Gastrocnemius medialis (tissue), 4 donors: ENCODE data around the gene QSOX2. TPM values are rescaled to one million over a fixed set of nuclear protein-coding genes. Genes with fewer than 3 reads are reported as not detected.

ENCODE experiments used
- ATAC-seq, 2 donors: fragments of 150-250 bp; one replicate each; pipeline ENCODE4 v1.9.1; 2016
- DNase-seq, 2 donors: peaks; one replicate each; pipeline ENCODE4 v3.0.0-alpha.2; 2019
- H3K27ac ChIP-seq, 4 donors: fragments of 200-600 bp; sonication (generic); 1 replicate in 1 of 4; 2 replicates in 3 of 4; pipeline ENCODE4 v1.5.1; 2016 to 2018; ENCODE audit warnings: mild to moderate bottlenecking in 2 of 4, moderate library complexity in 1 of 4
- H3K27me3 ChIP-seq, 3 donors: fragments of 200-600 bp; sonication (generic) in 2 of 3; 1 replicate in 1 of 3; 2 replicates in 2 of 3; pipeline versions ENCODE4 v1.5.1 to v1.6.0; 2016 to 2019; ENCODE audit warnings: mild to moderate bottlenecking in 1 of 3, moderate library complexity in 1 of 3
- H3K36me3 ChIP-seq, 2 donors: fragments of 200-600 bp; sonication (generic) in 1 of 2; one replicate each; pipeline ENCODE4 v1.5.1; 2017 to 2018
- H3K4me1 ChIP-seq, 2 donors: fragments of 200-600 bp; sonication (generic) in 1 of 2; one replicate each; pipeline ENCODE4 v1.5.1; 2016 to 2017; ENCODE audit warnings: mild to moderate bottlenecking in 2 of 2
- H3K4me3 ChIP-seq, 4 donors: fragments of 200-600 bp; sonication (generic) in 3 of 4; 1 replicate in 1 of 4; 2 replicates in 3 of 4; pipeline ENCODE4 v1.5.1; 2016 to 2019; ENCODE audit warnings: mild to moderate bottlenecking in 2 of 4
- H3K9me3 ChIP-seq, 3 donors: fragments of 200-600 bp; sonication (generic) in 2 of 3; 1 replicate in 1 of 3; 2 replicates in 2 of 3; pipeline ENCODE4 v1.5.1; 2016 to 2019
- CTCF ChIP-seq, 5 experiments: fragments of 450-650 bp in 3 of 5; fragments of 200-600 bp in 2 of 5; sonication (generic) in 2 of 5; IDR thresholded peaks in 4 of 5; conservative IDR thresholded peaks in 1 of 5; 1 replicate in 4 of 5; 2 replicates in 1 of 5; pipeline ENCODE4 v1.5.1; 2016 to 2019; ENCODE audit warnings: antibody characterized with exemption in 5 of 5, mild to moderate bottlenecking in 3 of 5, moderate library complexity in 3 of 5
- POLR2A ChIP-seq, 2 donors: fragments of 450-650 bp; IDR thresholded peaks; one replicate each; pipeline ENCODE4 v1.6.1; 2017; ENCODE audit warnings: antibody characterized with exemption in 2 of 2, mild to moderate bottlenecking in 2 of 2, moderate library complexity in 2 of 2
- in situ Hi-C, 4 donors: fragments of 200-750 bp; cut with MboI; loops; one replicate each; pipeline versions ENCODE4 v1.15.0 to v1.8.0; 2017; ENCODE audit warnings: low sequenced_read_pairs in 4 of 4
- intact Hi-C: fragments of 100-400 bp; cut with DNase I; formaldehyde crosslinking; loops from one replicate; pipeline ENCODE4 v1.15.1; 2023; ENCODE audit warnings: low total_unique reads
- total RNA-seq, 4 donors: library from RNA; depleted of rRNA; stranded (reverse); fragments of >200 nt; gene quantifications; one replicate each; pipeline versions ENCODE4 v1.1.0 to v1.2.3, GENCODE V29; 2016

Gene QSOX2
- total RNA-seq, 4 donors from 2014 or later = 3.3 to 5.8 (median 5.2) TPM

GRCh38 chr9:136233411-136233810, 12.2 kb downstream of the QSOX2 start:
- no peak for TF ChIP-seq POLR2A (IDR thresholded peaks at IDR 0.05)
- no peak for TF ChIP-seq CTCF (IDR thresholded peaks at IDR 0.05 in 4 of 5, conservative IDR thresholded peaks at IDR 0.05 in 1 of 5)
- in situ Hi-C loops = no loop called here

GRCh38 chr9:136232969-136233368, 12.6 kb downstream of the QSOX2 start:
- Histone ChIP-seq H3K27ac (no peak overlapping the region), H3K27me3 (no peaks in the 10 kb centered on the region), H3K36me3 (peaks cover 0 to 6% of the 10 kb centered on the region in 2 donors), H3K4me3 (no peak overlapping the region), H3K9me3 (no peaks in the 10 kb centered on the region), H3K4me1 (no peaks in the 10 kb centered on the region)
- intact Hi-C loops = no loop called here
- in situ Hi-C loops = no loop called here
- ATAC-seq (no peak), DNase-seq (no peak)
- TF ChIP-seq CTCF (IDR thresholded peaks at IDR 0.05 in 4 of 5, conservative IDR thresholded peaks at IDR 0.05 in 1 of 5) (no peak), POLR2A (IDR thresholded peaks at IDR 0.05) (no peak)

More at GRCh38 chr9:136233411-136233810, 12.2 kb downstream of the QSOX2 start:
- Histone ChIP-seq H3K27me3 (no peaks in the 10 kb centered on the region), H3K4me1 (no peaks in the 10 kb centered on the region), H3K4me3 (no peak overlapping the region), H3K27ac (no peak overlapping the region), H3K36me3 (peaks cover 0 to 6% of the 10 kb centered on the region in 2 donors), H3K9me3 (no peaks in the 10 kb centered on the region)
- ATAC-seq (no peak), DNase-seq (no peak)
- intact Hi-C loops = no loop called here

GRCh38 chr9:136231478-136232297, 13.9 kb downstream of the QSOX2 start:
- no peak for DNase-seq
- in situ Hi-C loops (no loop called here), intact Hi-C loops (no loop called here)
- peaks cover 0 to 6% of the 10 kb centered on the region in 2 donors for H3K36me3 ChIP-seq
- H3K4me3 ChIP-seq = no peak overlapping the region
- H3K27ac ChIP-seq = no peak overlapping the region
- H3K4me1 ChIP-seq = no peaks in the 10 kb centered on the region
- TF ChIP-seq POLR2A (IDR thresholded peaks at IDR 0.05) (no peak), CTCF (IDR thresholded peaks at IDR 0.05 in 4 of 5, conservative IDR thresholded peaks at IDR 0.05 in 1 of 5) (no peak)
- no peak for ATAC-seq
- no peaks in the 10 kb centered on the region for H3K27me3 ChIP-seq
- H3K9me3 ChIP-seq = no peaks in the 10 kb centered on the region

GRCh38 chr9:136230773-136231172, 14.8 kb downstream of the QSOX2 start:
- Histone ChIP-seq H3K9me3 (no peaks in the 10 kb centered on the region), H3K36me3 (no peaks in the 10 kb centered on the region), H3K4me1 (no peaks in the 10 kb centered on the region), H3K4me3 (no peak overlapping the region), H3K27ac (no peak overlapping the region), H3K27me3 (no peaks in the 10 kb centered on the region)
- TF ChIP-seq POLR2A (IDR thresholded peaks at IDR 0.05) (no peak), CTCF (IDR thresholded peaks at IDR 0.05 in 4 of 5, conservative IDR thresholded peaks at IDR 0.05 in 1 of 5) (no peak)
- in situ Hi-C loops (no loop called here), intact Hi-C loops (no loop called here)
- no peak for ATAC-seq
- no peak for DNase-seq
